Erythroblast (primary cell): Measurements from ENCODE around the gene SUMF1.

ENCODE experiments used
- GATA1 ChIP-seq: IDR thresholded peaks from 2 replicates; pipeline ENCODE4 v1.6.1; 2011; ENCODE audit warnings: low read depth, mild to moderate bottlenecking, control low read depth, low read length, moderate library complexity
- POLR2A ChIP-seq: IDR thresholded peaks from 2 replicates; pipeline ENCODE4 v1.6.1; 2011; ENCODE audit warnings: mild to moderate bottlenecking, low read length

- TF ChIP-seq POLR2A (no peak), GATA1 (no peak)
Measured at GRCh38 chr3:4404881-4405280, 62.2 kb downstream of the SUMF1 start.
